CD8-positive, alpha-beta memory T cell (primary cell): ENCODE measurements around the gene TSNAXIP1. TPM values are rescaled to one million over a fixed set of nuclear protein-coding genes. Genes with fewer than 3 reads are reported as not detected.

Experiments used
- CTCF ChIA-PET: fragments of 350-600 bp; sonication (Branson Sonifier 250); formaldehyde crosslinking; loops from one replicate; lab custom pipeline; 2021; ENCODE audit warnings: antibody characterized with exemption; lab: Charles Lee
- POLR2A ChIA-PET: fragments of 350-600 bp; sonication (Branson Sonifier 250); formaldehyde crosslinking; loops from one replicate; lab custom pipeline; 2021; ENCODE audit warnings: antibody characterized with exemption; lab: Charles Lee
- DNase-seq, 5 donors: peaks; one replicate each; pipeline versions ENCODE4 v3.0.0 to v3.0.0-alpha.2; 2020 to 2022; ENCODE audit warnings: mixed read lengths in 1 of 5
- H3K27ac ChIP-seq: one replicate; pipeline ENCODE4 v1.7.0; 2013; ENCODE audit warnings: low read depth, mild to moderate bottlenecking, low read length, moderate library complexity
- H3K27me3 ChIP-seq: 2 replicates; pipeline ENCODE4 v1.7.0; 2013; ENCODE audit warnings: low read length, mild to moderate bottlenecking; ENCODE audit not compliant: insufficient read depth, poor library complexity, severe bottlenecking
- H3K36me3 ChIP-seq: 2 replicates; pipeline ENCODE4 v1.7.0; 2013; ENCODE audit warnings: mild to moderate bottlenecking, low read length, moderate library complexity; ENCODE audit not compliant: insufficient read depth
- H3K4me1 ChIP-seq: 2 replicates; pipeline ENCODE4 v1.7.0; 2013; ENCODE audit warnings: mild to moderate bottlenecking, low read length, moderate library complexity; ENCODE audit not compliant: insufficient read depth
- H3K4me3 ChIP-seq: 2 replicates; pipeline ENCODE4 v1.7.0; 2013; ENCODE audit warnings: mild to moderate bottlenecking, low read length
- H3K9me3 ChIP-seq: 2 replicates; pipeline ENCODE4 v1.7.0; 2013; ENCODE audit warnings: mild to moderate bottlenecking, low read length
- H3K27ac Mint-ChIP-seq, 8 donors: one replicate each; pipeline ENCODE4 v1.8.0; 2020 to 2021; ENCODE audit warnings: mixed read lengths in 8 of 8, mild to moderate bottlenecking in 6 of 8, inconsistent platforms in 3 of 8, moderate library complexity in 3 of 8
- H3K27me3 Mint-ChIP-seq, 2 donors: one replicate each; pipeline ENCODE4 v1.8.0; 2020 to 2021; ENCODE audit warnings: mixed read lengths in 2 of 2, mild to moderate bottlenecking in 1 of 2, moderate library complexity in 1 of 2
- H3K36me3 Mint-ChIP-seq, 3 donors: one replicate each; pipeline ENCODE4 v1.8.0; 2020 to 2021; ENCODE audit warnings: mixed read lengths in 3 of 3, inconsistent platforms in 1 of 3, mild to moderate bottlenecking in 1 of 3
- H3K4me1 Mint-ChIP-seq, 3 donors: one replicate each; pipeline ENCODE4 v1.8.0; 2020 to 2021; ENCODE audit warnings: mixed read lengths in 3 of 3, inconsistent platforms in 1 of 3, mild to moderate bottlenecking in 1 of 3
- H3K4me3 Mint-ChIP-seq, 7 donors: one replicate each; pipeline ENCODE4 v1.8.0; 2020 to 2021; ENCODE audit warnings: mixed read lengths in 7 of 7, mild to moderate bottlenecking in 6 of 7, moderate library complexity in 4 of 7, inconsistent platforms in 2 of 7
- H3K9me3 Mint-ChIP-seq, 5 donors: one replicate each; pipeline ENCODE4 v1.8.0; 2020 to 2022; ENCODE audit warnings: mixed read lengths in 5 of 5, mild to moderate bottlenecking in 3 of 5, moderate library complexity in 2 of 5, inconsistent platforms in 1 of 5
- polyA plus RNA-seq: library from polyadenylated mRNA; unstranded; fragments of 300-500 nt; fragmentation: Illumina TruSeq; gene quantifications from one replicate; pipeline ENCODE4 v1.2.3, GENCODE V29; 2021
- total RNA-seq, 2 experiments: library from RNA; stranded (reverse); gene quantifications; one replicate each; pipeline ENCODE4 v1.2.3, GENCODE V29; 2021

TSNAXIP1 gene
- total and polyA plus RNA-seq, 3 experiments from 2014 or later, result 0.13 to 1.5 (median 1.2) TPM

DNA sequence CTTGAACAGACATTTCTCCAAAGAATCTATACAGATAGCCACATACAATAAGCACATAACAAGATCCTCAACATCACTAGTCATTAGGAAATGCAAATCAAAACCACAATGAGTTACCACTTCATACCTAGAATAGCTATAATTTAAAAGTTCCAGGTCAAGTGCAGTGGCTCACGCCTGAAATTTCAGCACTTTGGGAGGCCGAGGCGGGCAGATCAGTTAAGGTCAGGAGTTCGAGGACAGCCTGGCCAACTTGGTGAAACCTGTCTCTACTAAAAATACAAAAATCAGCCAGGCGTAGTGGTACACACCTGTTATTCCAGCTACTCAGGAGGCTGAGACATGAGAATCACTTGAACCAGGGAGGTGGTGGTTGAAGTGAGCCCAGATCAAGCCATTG, 20.2 kb upstream of the TSNAXIP1 start:
- Mint-ChIP-seq H3K4me3 (no peak overlapping the region), H3K27me3 (no peaks in the 10 kb centered on the region), H3K4me1 (peaks cover 14 to 30% (median 26%) of the 10 kb centered on the region in 3 donors), H3K9me3 (no peaks in the 10 kb centered on the region), H3K27ac (peak overlapping the region in 2 of 8 donors; percentile 66 to 76), H3K36me3 (peaks cover 0 to 13% (median 2%) of the 10 kb centered on the region in 3 donors)
- CTCF ChIA-PET, result no interaction called here
- POLR2A ChIA-PET, result no interaction called here
- no peak overlapping the region for H3K4me3 ChIP-seq
- no peaks in the 10 kb centered on the region for H3K36me3 ChIP-seq
- H3K27me3 ChIP-seq, result no peaks in the 10 kb centered on the region
- no peak overlapping the region for H3K27ac ChIP-seq
- peaks cover 4% of the 10 kb centered on the region for H3K4me1 ChIP-seq
- no peak for DNase-seq
- H3K9me3 ChIP-seq, result no peaks in the 10 kb centered on the region

DNA sequence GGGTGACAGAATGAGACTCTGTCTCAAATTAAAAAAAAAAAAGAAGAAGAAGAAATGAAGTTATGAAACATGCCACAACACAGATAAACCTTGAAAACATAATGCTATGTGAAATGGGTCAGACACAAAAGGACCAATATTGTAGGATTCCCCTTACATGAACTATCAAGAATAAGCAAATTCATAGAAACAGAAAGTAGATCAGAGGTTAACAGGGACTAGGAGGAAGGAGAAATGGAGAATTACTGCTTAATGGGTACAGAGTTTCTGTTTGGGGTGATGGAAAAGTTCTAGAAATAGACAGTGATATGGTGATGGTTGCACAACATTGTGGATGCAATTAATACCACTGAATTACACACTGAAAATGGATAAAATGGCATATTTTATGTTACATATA, 16.6 kb upstream of the TSNAXIP1 start:
- no peaks in the 10 kb centered on the region for H3K4me1 ChIP-seq
- H3K27ac Mint-ChIP-seq, result peak overlapping the region in 4 of 8 donors; percentile 20 to 85 (median 52)
- H3K4me1 Mint-ChIP-seq, result peaks cover 10 to 20% (median 16%) of the 10 kb centered on the region in 3 donors
- H3K9me3 Mint-ChIP-seq, result no peaks in the 10 kb centered on the region
- no peaks in the 10 kb centered on the region for H3K27me3 ChIP-seq
- H3K36me3 Mint-ChIP-seq, result peaks cover 0 to 9% (median 2%) of the 10 kb centered on the region in 3 donors
- no peak for DNase-seq
- no peak overlapping the region for H3K27ac ChIP-seq
- no peak overlapping the region for H3K4me3 ChIP-seq
- H3K27me3 Mint-ChIP-seq, result no peaks in the 10 kb centered on the region
- H3K4me3 Mint-ChIP-seq, result no peak overlapping the region
- ChIA-PET CTCF (no interaction called here), POLR2A (interaction anchor here (0.7 kb wide), 1 partner anchor 25 kb away, joined by 3 read pairs; no protein-coding TSS in a partner anchor)
- H3K9me3 ChIP-seq, result no peaks in the 10 kb centered on the region
- no peaks in the 10 kb centered on the region for H3K36me3 ChIP-seq

DNA sequence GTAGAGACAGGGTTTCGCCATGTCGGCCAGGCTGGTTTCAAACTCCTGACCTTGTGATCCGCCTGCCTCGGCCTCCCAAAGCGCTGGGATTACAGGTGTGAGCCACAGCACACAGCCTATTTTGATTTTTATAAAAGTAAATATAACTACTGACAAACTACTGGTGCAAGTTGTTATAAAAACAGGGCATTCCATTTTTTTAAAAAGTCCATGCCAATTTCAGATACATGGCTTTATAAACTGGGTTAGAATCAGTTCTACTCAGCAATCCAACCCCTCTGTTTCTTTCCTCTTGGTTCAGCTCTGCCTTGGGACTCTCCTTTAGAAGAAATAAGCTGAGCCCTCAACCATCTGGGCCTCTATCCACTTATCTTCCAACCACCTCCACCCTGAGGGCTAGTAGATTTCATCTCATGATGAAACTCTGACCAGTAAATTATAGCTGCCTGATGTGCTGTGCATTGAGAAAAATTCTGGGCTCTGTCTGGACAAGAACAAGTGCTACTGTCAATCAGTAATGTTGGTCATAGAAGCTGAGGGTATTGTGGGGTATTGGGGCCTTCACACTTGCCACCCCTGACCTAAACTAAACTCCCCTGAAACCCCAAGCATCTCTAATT, 10.5 kb upstream of the TSNAXIP1 start:
- Histone ChIP-seq H3K27me3 (no peaks in the 10 kb centered on the region), H3K36me3 (peaks cover 11% of the 10 kb centered on the region), H3K9me3 (no peaks in the 10 kb centered on the region), H3K4me3 (no peak overlapping the region), H3K4me1 (peaks cover 13% of the 10 kb centered on the region), H3K27ac (no peak overlapping the region)
- H3K4me1 Mint-ChIP-seq, result peaks cover 33 to 48% (median 44%) of the 10 kb centered on the region in 3 donors
- H3K9me3 Mint-ChIP-seq, result no peaks in the 10 kb centered on the region
- DNase-seq, result no peak
- H3K4me3 Mint-ChIP-seq, result no peak overlapping the region
- H3K36me3 Mint-ChIP-seq, result peaks cover 0 to 40% (median 8%) of the 10 kb centered on the region in 3 donors
- POLR2A ChIA-PET, result no interaction called here
- H3K27me3 Mint-ChIP-seq, result no peaks in the 10 kb centered on the region
- CTCF ChIA-PET, result interaction anchor here (1.0 to 2.7 kb wide), 3 partner anchors 10 to 20 kb away, joined by 3 to 17 read pairs (median 7); partner anchors contain the start of genes RANBP10 and TSNAXIP1
- H3K27ac Mint-ChIP-seq, result peak overlapping the region in 4 of 8 donors; percentile 37 to 87 (median 78)

DNA sequence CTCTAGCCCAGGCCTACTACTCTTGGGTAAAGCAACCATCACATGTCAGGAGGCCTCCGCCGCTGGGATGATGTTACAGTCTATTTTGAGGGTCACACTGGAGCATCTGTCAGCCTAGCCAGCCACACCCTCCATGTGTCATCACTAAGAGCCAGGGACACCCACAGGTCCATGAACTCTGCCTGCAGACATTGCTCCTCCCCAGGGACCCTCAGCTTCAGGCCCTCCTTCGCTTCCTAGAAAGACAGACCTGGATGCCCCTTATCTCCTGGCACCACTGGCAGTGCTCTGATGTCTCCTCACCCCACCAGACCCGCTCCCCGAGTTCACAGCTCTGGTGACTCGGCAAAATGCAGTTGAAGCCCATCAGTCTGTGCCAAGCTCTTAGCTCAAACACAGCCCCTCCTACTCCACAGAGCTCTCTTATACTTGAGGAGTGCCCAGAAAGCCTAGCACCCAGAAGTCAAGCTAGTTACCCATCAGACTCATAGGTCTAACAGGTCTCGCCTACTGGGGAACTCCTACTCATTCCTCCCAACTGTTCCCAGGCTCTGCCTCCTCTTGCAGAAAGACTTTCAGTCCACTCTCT, 6.3 kb upstream of the TSNAXIP1 start:
- Mint-ChIP-seq H3K4me3 (no peak overlapping the region), H3K27me3 (no peaks in the 10 kb centered on the region), H3K9me3 (no peaks in the 10 kb centered on the region), H3K4me1 (peaks cover 61 to 80% (median 77%) of the 10 kb centered on the region in 3 donors), H3K36me3 (peaks cover 0 to 65% (median 8%) of the 10 kb centered on the region in 3 donors), H3K27ac (peak overlapping the region in 7 of 8 donors; percentile 20 to 85 (median 46))
- POLR2A ChIA-PET, result no interaction called here
- Histone ChIP-seq H3K27ac (peak overlapping the region; percentile 17), H3K4me1 (peaks cover 42% of the 10 kb centered on the region), H3K36me3 (peaks cover 13% of the 10 kb centered on the region), H3K4me3 (no peak overlapping the region), H3K27me3 (no peaks in the 10 kb centered on the region), H3K9me3 (no peaks in the 10 kb centered on the region)
- DNase-seq, result no peak
- CTCF ChIA-PET, result interaction anchor here (3.2 kb wide), 1 partner anchor 16 kb away, joined by 14 read pairs; no protein-coding TSS in a partner anchor

DNA sequence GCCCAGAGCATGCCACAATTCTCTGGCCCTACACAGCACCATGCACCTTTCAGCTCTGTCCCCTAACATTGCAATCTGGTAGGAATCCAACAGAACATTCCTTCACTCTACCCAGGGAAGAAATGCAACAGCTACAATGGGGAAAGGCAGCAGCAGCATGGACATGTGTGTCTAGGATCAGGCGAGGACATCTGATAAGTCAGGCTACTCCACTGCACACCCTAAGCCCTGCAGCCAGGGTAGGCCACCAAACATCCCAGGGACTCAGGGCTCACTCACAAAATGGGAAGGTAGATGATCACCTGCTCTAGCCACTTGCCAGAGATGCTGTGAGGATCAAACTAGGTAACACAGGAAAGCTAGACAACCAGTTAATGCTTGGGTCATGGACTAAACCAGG, 5.4 kb upstream of the TSNAXIP1 start:
- H3K36me3 Mint-ChIP-seq, result peaks cover 0 to 65% (median 8%) of the 10 kb centered on the region in 3 donors
- H3K4me1 ChIP-seq, result peaks cover 46% of the 10 kb centered on the region
- ChIA-PET POLR2A (interaction anchor here (0.6 kb wide), 1 partner anchor 319 kb away, joined by 3 read pairs; no protein-coding TSS in a partner anchor), CTCF (interaction anchor here (0.7 to 3.2 kb wide), 3 partner anchors 15 to 255 kb away, joined by 3 to 14 read pairs (median 3); no protein-coding TSS in a partner anchor)
- H3K27me3 Mint-ChIP-seq, result no peaks in the 10 kb centered on the region
- H3K27ac ChIP-seq, result peak overlapping the region; percentile 17
- peaks cover 63 to 83% (median 80%) of the 10 kb centered on the region in 3 donors for H3K4me1 Mint-ChIP-seq
- H3K9me3 ChIP-seq, result no peaks in the 10 kb centered on the region
- H3K27me3 ChIP-seq, result no peaks in the 10 kb centered on the region
- H3K4me3 ChIP-seq, result peak overlapping the region; percentile 16
- no peaks in the 10 kb centered on the region for H3K9me3 Mint-ChIP-seq
- peak overlapping the region; percentile 12 to 85 (median 60) for H3K4me3 Mint-ChIP-seq
- peak overlapping the region in 4 of 8 donors; percentile 30 to 85 (median 64) for H3K27ac Mint-ChIP-seq
- no peak for DNase-seq
- H3K36me3 ChIP-seq, result peaks cover 13% of the 10 kb centered on the region

DNA sequence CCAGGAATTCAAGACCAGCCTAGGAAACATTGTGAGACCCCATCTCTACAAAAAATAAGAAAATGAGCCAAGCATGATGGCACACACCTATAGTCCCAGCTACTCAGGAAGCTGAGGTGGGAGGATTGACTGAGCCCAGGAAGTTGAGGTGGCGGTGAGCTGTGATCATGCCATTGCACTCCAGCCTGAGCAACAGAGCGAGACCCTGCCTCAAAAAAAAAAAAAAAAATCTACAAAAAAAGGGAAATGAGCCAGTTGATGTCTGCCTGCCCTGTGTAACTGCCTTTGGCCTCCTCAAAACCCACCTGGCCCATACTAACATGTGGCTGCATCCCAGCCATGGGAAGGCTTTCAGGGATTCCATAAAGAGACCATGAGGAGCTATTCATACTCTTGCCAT, 4.8 kb upstream of the TSNAXIP1 start:
- Histone ChIP-seq H3K9me3 (no peaks in the 10 kb centered on the region), H3K4me1 (peaks cover 46% of the 10 kb centered on the region), H3K27me3 (no peaks in the 10 kb centered on the region), H3K4me3 (no peak overlapping the region), H3K36me3 (peaks cover 11% of the 10 kb centered on the region), H3K27ac (peak overlapping the region; percentile 21)
- Mint-ChIP-seq H3K27me3 (no peaks in the 10 kb centered on the region), H3K4me1 (peaks cover 56 to 77% (median 74%) of the 10 kb centered on the region in 3 donors), H3K9me3 (no peaks in the 10 kb centered on the region), H3K4me3 (peak overlapping the region; percentile 54 to 85 (median 60)), H3K27ac (peak overlapping the region in 6 of 8 donors; percentile 43 to 79 (median 48)), H3K36me3 (peaks cover 0 to 61% (median 8%) of the 10 kb centered on the region in 3 donors)
- ChIA-PET POLR2A (interaction anchor here (0.5 to 0.7 kb wide), 2 partner anchors 61 to 629 kb away, joined by 3 to 4 read pairs; no protein-coding TSS in a partner anchor), CTCF (interaction anchor here (0.7 to 3.2 kb wide), 3 partner anchors 15 to 256 kb away, joined by 3 to 14 read pairs (median 3); no protein-coding TSS in a partner anchor)
- DNase-seq, result peak in 2 of 5 donors; percentile 11 to 48

DNA sequence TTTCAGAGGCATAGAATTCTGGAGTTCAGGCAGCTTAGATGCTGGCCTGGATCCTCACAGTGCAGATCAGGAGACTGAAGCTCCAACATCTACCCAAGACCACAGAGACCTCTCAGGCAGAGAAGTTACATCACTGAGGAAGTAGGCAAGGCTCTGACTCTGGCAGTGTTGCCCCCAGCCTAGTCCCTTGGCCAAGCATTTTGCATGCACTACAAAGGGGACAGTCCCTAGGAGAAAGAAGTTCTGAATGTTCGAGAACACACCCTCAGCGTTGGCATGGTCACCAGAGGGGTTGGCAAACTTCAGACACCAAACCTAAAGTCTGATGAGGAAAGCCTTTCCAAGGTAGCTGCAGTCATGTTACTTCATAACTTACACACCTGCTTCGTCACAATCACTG, 2.8 kb upstream of the TSNAXIP1 start:
- ChIA-PET CTCF (interaction anchor here (0.9 kb wide), 1 partner anchor 80 kb away, joined by 3 read pairs; no protein-coding TSS in a partner anchor), POLR2A (interaction anchor here (0.6 kb wide), 1 partner anchor 349 kb away, joined by 6 read pairs; no protein-coding TSS in a partner anchor)
- Histone ChIP-seq H3K9me3 (no peaks in the 10 kb centered on the region), H3K27me3 (no peaks in the 10 kb centered on the region), H3K4me1 (peaks cover 52% of the 10 kb centered on the region), H3K27ac (no peak overlapping the region), H3K36me3 (peaks cover 7% of the 10 kb centered on the region), H3K4me3 (no peak overlapping the region)
- peaks cover 52 to 67% (median 58%) of the 10 kb centered on the region in 3 donors for H3K4me1 Mint-ChIP-seq
- H3K27ac Mint-ChIP-seq, result peak overlapping the region in 4 of 8 donors; percentile 35 to 54 (median 46)
- peaks cover 0 to 47% (median 6%) of the 10 kb centered on the region in 3 donors for H3K36me3 Mint-ChIP-seq
- H3K9me3 Mint-ChIP-seq, result no peaks in the 10 kb centered on the region
- peak overlapping the region in 6 of 7 donors; percentile 15 to 78 (median 59) for H3K4me3 Mint-ChIP-seq
- H3K27me3 Mint-ChIP-seq, result no peaks in the 10 kb centered on the region
- no peak for DNase-seq
